HL-60 (cell line): ENCODE results near the gene ARHGAP10.

Source experiments
- DNase-seq, 2 experiments: peaks; one replicate each; pipeline ENCODE4 v3.0.0-alpha.2; 2010 to 2020; ENCODE audit warnings: low read depth in 1 of 2, low spot score in 1 of 2
- H3K27ac ChIP-seq: fragments of 250-450 bp; sonication (Bioruptor Pico); replicated peaks from 2 replicates; pipeline ENCODE4 v1.5.1; 2020; ENCODE audit warnings: mild to moderate bottlenecking, moderate library complexity
- H3K27me3 ChIP-seq: fragments of 250-450 bp; sonication (Bioruptor Pico); 2 replicates; pipeline ENCODE4 v1.5.1; 2021; ENCODE audit warnings: mild to moderate bottlenecking, moderate library complexity; ENCODE audit not compliant: insufficient read depth, poor library complexity, severe bottlenecking
- H3K4me3 ChIP-seq: replicated peaks from 2 replicates; pipeline ENCODE4 v1.5.1; 2011; ENCODE audit warnings: mild to moderate bottlenecking, control low read depth, low read length; ENCODE audit not compliant: insufficient read depth
- CTCF ChIP-seq: IDR thresholded peaks from one replicate; pipeline ENCODE4 v1.5.1; 2011; ENCODE audit warnings: low read length, control low read depth, inconsistent platforms; ENCODE audit not compliant: insufficient read depth
- GABPA ChIP-seq: IDR thresholded peaks from 2 replicates; pipeline ENCODE4 v1.6.1; 2012; ENCODE audit warnings: low read depth
- POLR2AphosphoS5 ChIP-seq: IDR thresholded peaks from 2 replicates; pipeline ENCODE4 v1.6.1; 2012; ENCODE audit warnings: low read depth
- REST ChIP-seq: IDR thresholded peaks from 2 replicates; pipeline ENCODE4 v1.6.1; 2012; ENCODE audit warnings: low read depth; ENCODE audit not compliant: insufficient replicate concordance
- SPI1 ChIP-seq: IDR thresholded peaks from 2 replicates; pipeline ENCODE4 v1.6.1; 2012; ENCODE audit warnings: low read depth, mild to moderate bottlenecking, borderline replicate concordance

ARHGAP10 gene

DNA sequence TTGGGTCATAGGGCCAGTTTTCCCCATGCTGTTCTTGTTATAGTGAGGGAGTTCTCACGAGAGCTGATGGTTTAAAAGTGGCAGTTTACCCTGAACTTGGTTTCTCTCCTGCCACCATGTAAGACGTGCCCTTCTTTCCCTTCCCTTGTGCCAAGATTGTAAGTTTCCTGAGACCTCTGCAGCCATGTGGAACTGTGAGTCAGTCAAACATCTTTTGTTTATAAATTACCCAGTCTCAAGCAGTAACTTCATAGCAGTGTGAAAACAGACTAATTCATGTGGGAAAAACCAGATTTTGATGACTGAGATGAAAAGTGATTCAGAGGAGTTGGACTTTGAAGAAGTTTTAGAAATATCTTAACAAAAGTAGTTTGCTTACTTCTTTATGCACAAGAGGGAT lies 101.4 kb downstream of the ARHGAP10 start:
- TF ChIP-seq GABPA (no peak), POLR2AphosphoS5 (no peak), CTCF (no peak), SPI1 (no peak), REST (no peak)
- Histone ChIP-seq H3K27ac (no peak overlapping the region), H3K4me3 (no peak overlapping the region), H3K27me3 (no peaks in the 10 kb centered on the region)
- DNase-seq = no peak

- Histone ChIP-seq H3K4me3 (no peak overlapping the region), H3K27me3 (no peaks in the 10 kb centered on the region), H3K27ac (no peak overlapping the region)
- TF ChIP-seq CTCF (no peak), POLR2AphosphoS5 (no peak), SPI1 (no peak), GABPA (no peak), REST (no peak)
- DNase-seq = no peak
Measured at GRCh38 chr4:147833741-147834140, 101.9 kb downstream of the ARHGAP10 start.

GRCh38 chr4:147834480-147834879 lies 102.6 kb downstream of the ARHGAP10 start:
- no peak for TF ChIP-seq SPI1
- no peak for TF ChIP-seq CTCF
- no peak for TF ChIP-seq POLR2AphosphoS5
- no peak for TF ChIP-seq GABPA
- no peak for TF ChIP-seq REST
- no peak overlapping the region for H3K4me3 ChIP-seq

More at GRCh38 chr4:147834480-147834879, 102.6 kb downstream of the ARHGAP10 start:
- no peaks in the 10 kb centered on the region for H3K27me3 ChIP-seq
- H3K27ac ChIP-seq = no peak overlapping the region
- DNase-seq = no peak
